Inferior parietal cortex (tissue), 1 donor: Measurements from ENCODE around the gene EID3.

Source experiments
- DNase-seq: peaks from one replicate; pipeline ENCODE4 v3.0.0-alpha.2; 2016; ENCODE audit errors: extremely low spot score

EID3 gene

DNA sequence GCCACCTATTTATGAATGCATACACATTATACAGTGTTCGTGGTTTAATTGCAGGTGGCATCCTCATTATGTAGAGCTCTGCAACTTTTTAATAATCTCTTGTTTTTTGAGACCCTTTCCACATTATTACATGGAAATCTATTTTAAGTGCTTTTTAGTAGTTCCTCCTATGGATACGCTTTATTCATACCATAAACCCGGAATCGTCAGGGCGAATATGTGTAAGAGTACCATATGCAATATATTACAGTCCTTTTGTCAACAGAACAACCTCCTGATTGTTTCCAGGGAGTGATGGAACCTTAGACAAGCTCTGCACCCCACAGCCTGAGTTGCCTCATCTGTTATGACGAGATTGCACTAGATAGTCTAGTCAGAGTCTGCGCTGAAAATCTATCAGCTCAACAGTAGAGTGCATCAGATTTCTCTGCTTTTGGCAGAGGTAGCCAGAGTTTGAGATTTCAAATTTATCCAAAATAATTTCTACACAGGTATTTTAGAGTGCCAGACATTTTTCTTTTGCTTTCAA lies 33.6 kb downstream of the EID3 start:
- no peak for DNase-seq

- peak; percentile 54 for DNase-seq
Observed at GRCh38 chr12:104339663-104340062, 36.1 kb downstream of the EID3 start.

- no peak for DNase-seq
Observed at GRCh38 chr12:104340177-104340576, 36.6 kb downstream of the EID3 start.

- no peak for DNase-seq
Observed at GRCh38 chr12:104340925-104341611, 37.5 kb downstream of the EID3 start.

- DNase-seq, result no peak
Observed at GRCh38 chr12:104342147-104342546, 38.6 kb downstream of the EID3 start.

DNA sequence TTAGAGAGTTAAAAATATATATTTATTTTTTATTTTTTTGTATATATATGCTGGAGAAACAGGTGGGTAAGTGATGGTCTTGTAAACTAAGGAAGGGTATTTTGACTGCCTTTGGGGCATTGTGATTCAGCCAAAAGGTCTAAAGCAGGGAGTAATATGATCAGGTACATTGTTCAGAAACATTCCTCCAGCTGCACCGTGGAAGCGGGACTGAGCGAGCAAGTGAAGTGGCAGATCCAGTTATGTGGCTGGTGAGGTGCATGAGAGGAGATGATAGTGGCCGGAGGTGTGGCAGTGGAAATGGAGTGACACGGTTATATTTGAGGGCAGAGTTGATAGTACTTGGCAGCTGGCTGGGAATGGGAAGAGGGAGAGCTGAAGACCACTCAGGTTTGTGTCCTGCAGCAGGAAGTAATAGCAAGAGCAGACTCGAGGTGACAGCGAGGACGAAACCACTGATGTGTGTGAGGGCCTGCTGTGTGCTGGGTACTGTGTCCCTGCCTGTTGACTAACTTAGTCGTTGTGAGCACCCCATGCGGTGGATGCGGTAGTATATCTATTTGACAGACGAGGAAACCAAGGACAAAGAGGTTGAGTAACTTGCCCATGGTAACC lies 39.2 kb downstream of the EID3 start:
- DNase-seq, result no peak

GRCh38 chr12:104344682-104345081 lies 41.1 kb downstream of the EID3 start:
- no peak for DNase-seq

GRCh38 chr12:104345234-104346066 lies 41.9 kb downstream of the EID3 start:
- no peak for DNase-seq

DNA sequence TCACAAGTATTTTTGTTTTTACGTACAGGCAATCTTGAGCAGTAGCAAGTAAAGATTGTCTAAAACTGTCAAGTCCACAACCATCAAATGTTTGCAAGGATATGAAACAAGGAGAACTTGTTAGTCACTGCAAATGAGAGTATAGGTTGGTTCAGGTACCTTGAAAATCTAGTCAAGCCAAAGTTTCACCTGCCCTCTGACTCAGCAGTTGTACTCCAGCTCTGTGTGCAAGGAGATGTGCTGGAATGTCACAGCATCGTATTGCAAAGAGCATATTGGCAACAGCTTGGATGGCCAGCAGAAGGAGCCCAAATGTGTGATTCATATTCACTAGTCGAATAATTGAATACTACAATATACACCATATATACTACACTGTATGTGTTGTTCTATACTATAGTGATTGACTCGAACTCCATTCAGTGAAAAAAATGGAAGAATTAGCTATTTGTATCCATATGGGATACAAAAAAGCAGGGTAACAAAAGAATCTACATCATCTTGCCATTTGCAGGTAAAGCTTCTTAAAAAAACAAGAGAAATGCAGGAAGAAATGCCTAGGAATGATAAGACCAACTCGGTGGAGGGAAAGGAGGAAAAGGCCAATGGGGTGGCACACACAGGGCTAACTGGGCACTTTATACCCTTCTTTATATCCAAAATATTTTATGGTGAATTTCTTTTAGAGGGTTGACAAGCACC lies 44.0 kb downstream of the EID3 start:
- DNase-seq, result no peak

DNA sequence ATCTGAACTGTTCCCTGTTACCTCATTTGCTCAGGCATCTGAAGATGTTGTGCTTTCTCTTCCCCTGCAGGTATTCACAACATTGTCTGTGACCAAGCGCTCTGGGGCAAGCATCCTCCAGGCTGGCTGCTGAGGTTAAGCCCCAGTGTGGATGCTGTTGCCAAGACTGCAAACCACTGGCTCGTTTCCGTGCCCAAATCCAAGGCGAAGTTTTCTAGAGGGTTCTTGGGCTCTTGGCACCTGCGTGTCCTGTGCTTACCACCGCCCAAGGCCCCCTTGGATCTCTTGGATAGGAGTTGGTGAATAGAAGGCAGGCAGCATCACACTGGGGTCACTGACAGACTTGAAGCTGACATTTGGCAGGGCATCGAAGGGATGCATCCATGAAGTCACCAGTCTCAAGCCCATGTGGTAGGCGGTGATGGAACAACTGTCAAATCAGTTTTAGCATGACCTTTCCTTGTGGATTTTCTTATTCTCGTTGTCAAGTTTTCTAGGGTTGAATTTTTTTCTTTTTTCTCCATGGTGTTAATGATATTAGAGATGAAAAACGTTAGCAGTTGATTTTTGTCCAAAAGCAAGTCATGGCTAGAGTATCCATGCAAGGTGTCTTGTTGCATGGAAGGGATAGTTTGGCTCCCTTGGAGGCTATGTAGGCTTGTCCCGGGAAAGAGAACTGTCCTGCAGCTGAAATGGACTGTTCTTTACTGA lies 44.9 kb downstream of the EID3 start:
- no peak for DNase-seq

- DNase-seq, result no peak
Observed at GRCh38 chr12:104348994-104349494, 45.5 kb downstream of the EID3 start.

GRCh38 chr12:104350211-104351056 lies 46.9 kb downstream of the EID3 start:
- DNase-seq, result no peak

DNA sequence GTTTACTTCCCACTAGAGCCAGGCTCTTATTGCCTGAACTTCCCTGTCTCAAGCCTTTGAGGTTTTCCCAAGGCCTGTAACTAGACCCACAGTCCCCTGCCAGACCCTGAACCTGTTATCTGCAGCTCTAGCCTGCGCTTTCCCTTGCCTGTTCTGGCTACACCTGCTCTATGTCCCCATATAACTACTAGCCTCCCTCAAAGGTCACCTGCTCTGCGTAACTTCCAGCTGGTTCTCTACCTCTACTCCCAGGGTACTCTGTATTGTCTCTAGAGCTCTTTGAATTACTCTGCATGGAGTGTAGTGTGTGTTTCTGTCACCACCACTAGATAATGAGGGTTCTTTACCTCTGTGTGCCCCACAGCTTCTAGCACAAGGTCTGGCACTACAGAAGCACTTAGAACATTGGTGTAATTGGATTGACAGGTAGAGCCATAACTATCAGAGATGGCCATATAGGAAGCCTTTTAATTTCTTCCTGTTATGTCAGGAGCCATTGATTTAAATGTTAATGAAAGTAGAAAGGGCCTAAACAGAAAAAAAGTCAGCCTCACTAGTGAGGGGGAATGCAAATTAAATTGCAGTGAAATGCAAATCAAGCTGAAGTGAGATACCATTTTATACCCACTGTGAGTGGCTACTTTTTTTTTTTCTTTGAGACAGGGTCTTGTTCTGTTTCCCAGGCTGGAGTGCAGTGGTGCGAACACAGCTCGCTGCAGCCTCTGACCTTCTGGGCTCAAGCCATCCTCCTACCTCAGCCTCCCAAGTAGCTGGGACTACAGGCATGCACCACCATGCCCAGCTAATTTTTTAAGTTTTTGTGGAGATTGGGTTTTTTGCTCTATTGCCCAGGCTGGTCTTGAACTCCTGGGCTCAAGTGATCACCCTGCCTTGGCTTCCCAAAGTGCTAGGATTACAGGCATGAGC lies 47.8 kb downstream of the EID3 start:
- no peak for DNase-seq

DNA sequence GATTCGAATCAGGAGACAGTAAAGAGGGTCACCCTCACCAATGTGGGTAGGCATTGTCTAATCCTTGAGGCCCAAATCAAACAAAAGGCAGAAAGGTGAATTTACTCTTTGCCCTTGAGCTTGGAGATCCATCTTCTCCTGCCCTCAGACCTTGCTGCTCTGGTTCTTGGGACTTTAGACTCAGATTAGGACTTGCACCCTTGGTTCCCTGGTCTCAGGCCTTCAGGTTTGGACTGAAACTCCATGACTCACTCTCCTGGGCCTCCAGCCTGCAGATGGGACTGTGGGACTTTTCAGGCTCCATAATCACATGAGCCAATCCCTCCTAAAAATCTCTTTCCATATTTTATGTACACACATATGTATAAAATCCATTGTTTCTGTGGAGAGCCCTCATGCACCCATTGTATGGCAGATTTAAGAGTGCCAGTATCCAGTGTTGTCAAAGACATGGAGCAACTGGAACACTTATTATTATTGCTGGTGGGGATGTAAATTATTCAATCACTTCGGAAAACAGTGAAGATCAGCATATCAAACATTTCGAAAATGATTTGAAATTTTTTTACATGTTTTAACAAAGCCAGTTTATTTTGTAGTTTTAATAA lies 48.7 kb downstream of the EID3 start:
- DNase-seq, result no peak

- no peak for DNase-seq
Observed at GRCh38 chr12:104353012-104353981, 49.8 kb downstream of the EID3 start.

DNA sequence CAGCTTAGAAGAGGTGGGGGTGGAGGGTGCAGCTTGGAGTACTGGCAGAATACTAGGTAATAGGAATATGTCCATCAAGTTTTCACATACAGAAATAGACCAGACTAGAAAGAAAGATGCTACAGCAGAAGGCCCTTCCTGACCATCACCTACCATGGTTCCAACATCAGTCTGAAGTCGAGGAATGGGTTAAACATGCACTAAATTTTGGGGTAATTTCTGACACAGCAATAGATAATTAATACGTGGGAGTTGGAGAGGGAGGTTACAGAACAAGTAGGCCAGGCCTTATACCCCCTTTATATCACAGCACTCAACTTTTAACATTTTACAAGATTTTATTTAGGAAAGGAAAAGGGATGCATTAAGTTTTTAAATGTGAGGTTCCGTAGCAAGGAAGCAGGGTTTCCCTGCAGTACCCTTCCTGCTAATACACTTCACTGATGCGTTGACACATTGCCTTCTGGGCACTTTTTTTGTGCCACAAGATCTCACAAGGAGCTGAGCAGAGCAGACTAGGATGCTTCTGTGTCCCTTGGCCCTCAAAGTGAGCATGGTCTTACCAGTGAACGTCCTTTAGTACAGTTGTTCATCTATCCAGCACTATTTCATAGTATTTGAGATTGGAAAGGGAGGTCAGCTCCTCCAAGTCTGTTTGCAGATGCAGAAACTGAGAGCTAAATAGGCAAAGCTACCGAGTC lies 50.8 kb downstream of the EID3 start:
- no peak for DNase-seq
